OCI-LY7 (cell line): ENCODE measurements around the gene DGKG.

Source experiments
- EZH2phosphoT487 ChIP-seq: fragments of 200-600 bp; sonication (generic); IDR thresholded peaks from 2 replicates; pipeline ENCODE4 v1.6.1; 2018; ENCODE audit warnings: low read depth, borderline replicate concordance, mild to moderate bottlenecking, mixed run types, antibody characterized with exemption, low read length, moderate library complexity, mixed read lengths
- TF ChIP-seq, protein P1 (sequence below): fragments of 200-600 bp; sonication (generic); conservative IDR thresholded peaks from 2 replicates; pipeline ENCODE4 v1.5.1; 2014; ENCODE audit warnings: mild to moderate bottlenecking, antibody characterized with exemption, low read length, moderate library complexity, mixed read lengths

DNA sequence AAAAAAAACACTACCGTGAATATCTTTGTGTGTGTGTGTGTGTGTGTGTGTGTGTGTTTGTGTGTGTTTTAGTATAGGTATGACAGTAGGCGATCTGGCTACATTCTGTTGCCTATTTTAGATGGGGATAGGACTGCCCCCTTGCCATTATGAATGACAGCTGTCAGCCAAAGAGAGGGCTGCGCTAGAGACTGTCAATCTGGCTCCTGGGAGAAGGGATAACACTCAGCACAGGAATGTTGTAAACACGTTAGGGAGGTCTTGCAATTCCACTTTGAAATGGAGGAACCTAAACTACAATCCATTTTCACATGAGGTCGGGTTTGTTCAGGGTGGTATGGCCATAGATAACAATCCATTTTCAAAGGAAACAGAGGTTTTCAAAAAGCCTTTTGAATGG lies 239.0 kb downstream of the DGKG start:
- TF ChIP-seq, protein P1, sequence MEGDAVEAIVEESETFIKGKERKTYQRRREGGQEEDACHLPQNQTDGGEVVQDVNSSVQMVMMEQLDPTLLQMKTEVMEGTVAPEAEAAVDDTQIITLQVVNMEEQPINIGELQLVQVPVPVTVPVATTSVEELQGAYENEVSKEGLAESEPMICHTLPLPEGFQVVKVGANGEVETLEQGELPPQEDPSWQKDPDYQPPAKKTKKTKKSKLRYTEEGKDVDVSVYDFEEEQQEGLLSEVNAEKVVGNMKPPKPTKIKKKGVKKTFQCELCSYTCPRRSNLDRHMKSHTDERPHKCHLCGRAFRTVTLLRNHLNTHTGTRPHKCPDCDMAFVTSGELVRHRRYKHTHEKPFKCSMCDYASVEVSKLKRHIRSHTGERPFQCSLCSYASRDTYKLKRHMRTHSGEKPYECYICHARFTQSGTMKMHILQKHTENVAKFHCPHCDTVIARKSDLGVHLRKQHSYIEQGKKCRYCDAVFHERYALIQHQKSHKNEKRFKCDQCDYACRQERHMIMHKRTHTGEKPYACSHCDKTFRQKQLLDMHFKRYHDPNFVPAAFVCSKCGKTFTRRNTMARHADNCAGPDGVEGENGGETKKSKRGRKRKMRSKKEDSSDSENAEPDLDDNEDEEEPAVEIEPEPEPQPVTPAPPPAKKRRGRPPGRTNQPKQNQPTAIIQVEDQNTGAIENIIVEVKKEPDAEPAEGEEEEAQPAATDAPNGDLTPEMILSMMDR: no peak
- no peak for TF ChIP-seq EZH2phosphoT487
